SU-DHL-6 (cell line): Measurements from ENCODE around the gene EBF3.
"Not testable (repeated sequence)": the region's sequence is repeated elsewhere in the genome, so short reads cannot be mapped to it uniquely, and the experiment has no call there.

ENCODE experiments used
- H2AFZ ChIP-seq: fragments of 200-600 bp; sonication (generic); 2 replicates; pipeline ENCODE4 v1.6.1; 2014; ENCODE audit warnings: low read depth, mild to moderate bottlenecking, moderate library complexity, mixed read lengths, antibody characterized with exemption, low read length; ENCODE audit not compliant: severe bottlenecking
- H3F3A ChIP-seq: fragments of 200-600 bp; shearing (Covaris generic); 2 replicates; pipeline ENCODE4 v1.6.0; 2016; ENCODE audit warnings: antibody characterized with exemption, mild to moderate bottlenecking; ENCODE audit not compliant: insufficient read depth
- H3K27ac ChIP-seq: fragments of 200-600 bp; sonication (generic); 2 replicates; pipeline ENCODE4 v1.5.1; 2016; ENCODE audit warnings: low read depth, mild to moderate bottlenecking, low read length, moderate library complexity, mixed read lengths
- H3K27me3 ChIP-seq: fragments of 200-600 bp; sonication (generic), shearing (Covaris generic); 2 replicates; pipeline ENCODE4 v1.6.0; 2014; ENCODE audit warnings: mild to moderate bottlenecking, low read length
- H3K36me3 ChIP-seq: fragments of 200-600 bp; sonication (generic); 2 replicates; pipeline ENCODE4 v1.6.1; 2014; ENCODE audit warnings: mild to moderate bottlenecking, low read length, mixed read lengths
- H3K4me2 ChIP-seq: fragments of 300-600, 200-600 bp; shearing (Covaris generic), sonication (generic); 2 replicates; pipeline ENCODE4 v1.6.0; 2014; ENCODE audit warnings: low read length, low read depth, mild to moderate bottlenecking; ENCODE audit not compliant: poor library complexity, severe bottlenecking
- H3K4me3 ChIP-seq: fragments of 200-600 bp; sonication (generic); 2 replicates; pipeline ENCODE4 v1.5.1; 2014; ENCODE audit warnings: antibody characterized with exemption, low read length, mild to moderate bottlenecking, mixed read lengths; ENCODE audit not compliant: insufficient read depth, poor library complexity, severe bottlenecking
- H3K79me2 ChIP-seq: fragments of 200-600 bp; sonication (generic); 2 replicates; pipeline ENCODE4 v1.6.1; 2014; ENCODE audit warnings: mild to moderate bottlenecking, low read length, moderate library complexity; ENCODE audit not compliant: insufficient read depth
- H3K9ac ChIP-seq: fragments of 200-600 bp; sonication (generic); 2 replicates; pipeline ENCODE4 v1.7.0; 2014; ENCODE audit warnings: mild to moderate bottlenecking, low read length
- H3K9me2 ChIP-seq: fragments of 200-600 bp; sonication (generic); replicated peaks from 2 replicates; pipeline ENCODE4 v1.6.1; 2014; ENCODE audit warnings: low read length; ENCODE audit not compliant: insufficient read depth
- H3K9me3 ChIP-seq: fragments of 200-600 bp; sonication (generic); 2 replicates; pipeline ENCODE4 v1.6.1; 2014; ENCODE audit warnings: low read length, mixed read lengths; ENCODE audit not compliant: insufficient read depth
- H4K20me1 ChIP-seq: fragments of 200-600 bp; sonication (generic); 2 replicates; pipeline ENCODE4 v1.6.1; 2014; ENCODE audit warnings: low read depth, mild to moderate bottlenecking, antibody characterized with exemption, low read length, moderate library complexity, mixed read lengths
- EZH2phosphoT487 ChIP-seq: fragments of 200-600 bp; sonication (generic), shearing (Covaris generic); conservative IDR thresholded peaks from 2 replicates; pipeline ENCODE4 v1.6.1; 2018; ENCODE audit warnings: mild to moderate bottlenecking, antibody characterized with exemption, low read length, moderate library complexity, mixed read lengths
- TF ChIP-seq, protein P1 (sequence below): fragments of 200-600 bp; sonication (generic); IDR thresholded peaks from one replicate; pipeline ENCODE4 v1.5.1; 2017; ENCODE audit warnings: antibody characterized with exemption, mild to moderate bottlenecking, low read length, moderate library complexity; ENCODE audit not compliant: insufficient read depth, poor library complexity, severe bottlenecking

EBF3 gene

DNA sequence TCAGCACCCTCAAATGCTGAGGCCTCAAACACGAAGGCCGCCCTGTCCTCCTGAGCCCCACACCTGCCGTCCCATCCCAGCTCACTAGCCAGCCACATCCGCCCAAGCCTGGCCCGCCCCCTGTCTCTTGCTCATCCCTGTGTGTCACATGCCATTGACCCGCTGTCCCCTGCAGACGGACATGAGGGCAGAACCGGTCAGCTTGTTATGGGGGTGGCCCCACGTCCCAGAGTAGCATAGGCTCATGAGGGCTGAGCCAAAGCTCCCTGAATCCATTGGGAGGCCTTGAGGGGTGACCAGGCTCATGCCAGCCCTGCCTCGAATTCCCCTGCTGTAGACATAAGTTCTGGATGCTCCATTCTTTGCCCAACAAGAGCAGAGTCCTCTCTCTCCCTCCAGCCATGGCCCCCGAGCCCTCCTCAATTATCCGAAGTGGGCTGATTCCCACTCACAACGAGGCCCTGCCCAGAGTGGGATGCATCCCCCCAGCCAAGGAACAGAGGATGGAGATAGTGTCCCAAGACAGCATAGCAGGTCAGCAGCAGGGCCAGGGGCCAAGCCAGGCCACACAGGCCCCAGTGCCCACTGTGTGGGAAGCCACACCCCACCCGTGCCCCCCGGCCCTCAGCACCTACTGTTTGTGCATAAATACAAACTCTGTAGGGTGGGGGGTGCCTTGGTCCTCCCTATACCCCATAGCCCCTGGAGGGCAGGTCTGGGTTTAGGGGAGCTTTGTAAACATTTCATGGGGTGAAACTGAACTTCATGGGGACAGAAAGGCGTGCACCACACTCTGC, 42.1 kb downstream of the EBF3 start:
- H3K4me3 ChIP-seq: no peak overlapping the region
- no peaks in the 10 kb centered on the region for H3K36me3 ChIP-seq
- H3K9me3 ChIP-seq: no peaks in the 10 kb centered on the region
- no peaks in the 10 kb centered on the region for H3K9me2 ChIP-seq
- H4K20me1 ChIP-seq: no peaks in the 10 kb centered on the region
- no peak for TF ChIP-seq EZH2phosphoT487
- TF ChIP-seq, protein P1, sequence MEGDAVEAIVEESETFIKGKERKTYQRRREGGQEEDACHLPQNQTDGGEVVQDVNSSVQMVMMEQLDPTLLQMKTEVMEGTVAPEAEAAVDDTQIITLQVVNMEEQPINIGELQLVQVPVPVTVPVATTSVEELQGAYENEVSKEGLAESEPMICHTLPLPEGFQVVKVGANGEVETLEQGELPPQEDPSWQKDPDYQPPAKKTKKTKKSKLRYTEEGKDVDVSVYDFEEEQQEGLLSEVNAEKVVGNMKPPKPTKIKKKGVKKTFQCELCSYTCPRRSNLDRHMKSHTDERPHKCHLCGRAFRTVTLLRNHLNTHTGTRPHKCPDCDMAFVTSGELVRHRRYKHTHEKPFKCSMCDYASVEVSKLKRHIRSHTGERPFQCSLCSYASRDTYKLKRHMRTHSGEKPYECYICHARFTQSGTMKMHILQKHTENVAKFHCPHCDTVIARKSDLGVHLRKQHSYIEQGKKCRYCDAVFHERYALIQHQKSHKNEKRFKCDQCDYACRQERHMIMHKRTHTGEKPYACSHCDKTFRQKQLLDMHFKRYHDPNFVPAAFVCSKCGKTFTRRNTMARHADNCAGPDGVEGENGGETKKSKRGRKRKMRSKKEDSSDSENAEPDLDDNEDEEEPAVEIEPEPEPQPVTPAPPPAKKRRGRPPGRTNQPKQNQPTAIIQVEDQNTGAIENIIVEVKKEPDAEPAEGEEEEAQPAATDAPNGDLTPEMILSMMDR: no peak
- H3K79me2 ChIP-seq: no peaks in the 10 kb centered on the region
- no peak overlapping the region for H3K4me2 ChIP-seq
- no peaks in the 10 kb centered on the region for H3F3A ChIP-seq
- H2AFZ ChIP-seq: no peak overlapping the region
- no peaks in the 10 kb centered on the region for H3K27me3 ChIP-seq
- no peak overlapping the region for H3K9ac ChIP-seq
- no peak overlapping the region for H3K27ac ChIP-seq

DNA sequence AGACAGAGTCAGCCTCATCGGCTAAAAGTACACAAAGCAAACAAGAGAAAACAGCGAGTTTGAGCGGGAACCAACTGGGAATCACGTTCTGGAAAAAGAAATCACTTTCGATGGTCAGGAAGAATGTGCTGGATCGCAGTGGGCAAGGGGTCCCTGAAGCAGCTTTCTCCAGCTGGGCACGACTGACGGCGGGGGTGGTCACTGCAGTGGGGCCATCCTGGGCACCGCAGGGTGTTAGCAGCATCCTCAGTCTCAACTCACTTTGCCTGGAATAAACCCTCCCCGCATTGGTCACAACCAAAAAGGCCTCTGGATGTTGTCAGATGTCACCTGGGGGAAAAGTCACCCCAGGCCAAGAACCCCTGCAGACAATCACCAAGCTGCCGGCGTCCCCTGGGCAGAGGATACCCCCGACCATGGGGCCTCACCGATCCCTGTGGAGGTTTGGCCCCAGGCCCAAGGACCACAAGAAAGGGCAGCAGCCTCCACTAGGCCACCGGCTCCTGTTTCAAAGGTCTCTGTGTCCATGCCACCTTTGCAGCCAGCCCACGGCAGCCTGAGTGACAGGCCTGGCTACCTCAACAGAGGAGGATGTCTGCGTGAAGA, 42.9 kb downstream of the EBF3 start:
- Histone ChIP-seq H3F3A (no peaks in the 10 kb centered on the region), H3K27me3 (no peaks in the 10 kb centered on the region), H3K36me3 (no peaks in the 10 kb centered on the region), H3K9me3 (no peaks in the 10 kb centered on the region), H3K79me2 (no peaks in the 10 kb centered on the region), H3K4me3 (no peak overlapping the region), H3K27ac (no peak overlapping the region), H3K4me2 (no peak overlapping the region), H4K20me1 (no peaks in the 10 kb centered on the region), H2AFZ (no peak overlapping the region), H3K9ac (no peak overlapping the region), H3K9me2 (no peaks in the 10 kb centered on the region)
- TF ChIP-seq EZH2phosphoT487: no peak
- TF ChIP-seq, protein P1: no peak

DNA sequence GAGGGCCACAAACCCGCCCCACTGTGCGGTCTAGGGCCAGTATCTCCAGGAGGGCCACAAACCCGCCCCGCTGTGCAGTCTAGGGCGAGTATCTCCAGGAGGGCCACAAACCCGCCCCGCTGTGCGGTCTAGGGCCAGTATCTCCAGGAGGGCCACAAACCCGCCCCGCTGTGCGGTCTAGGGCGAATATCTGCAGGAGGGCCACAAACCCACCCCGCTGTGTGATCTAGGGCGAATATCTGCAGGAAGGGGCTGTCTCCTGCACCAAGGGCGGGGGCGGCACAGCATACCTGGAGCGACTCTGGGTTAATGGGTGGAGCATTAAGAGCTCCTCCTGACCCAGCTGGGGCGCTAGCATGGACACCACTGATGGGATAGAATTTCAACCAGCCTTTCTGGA, 43.9 kb downstream of the EBF3 start:
- not testable (repeated sequence) for H3K4me2 ChIP-seq, H3K79me2 ChIP-seq, H3K4me3 ChIP-seq, H3K36me3 ChIP-seq, H2AFZ ChIP-seq, H3K27ac ChIP-seq, H3F3A ChIP-seq, H3K9me2 ChIP-seq, H3K9ac ChIP-seq, H3K9me3 ChIP-seq, H3K27me3 ChIP-seq, H4K20me1 ChIP-seq

DNA sequence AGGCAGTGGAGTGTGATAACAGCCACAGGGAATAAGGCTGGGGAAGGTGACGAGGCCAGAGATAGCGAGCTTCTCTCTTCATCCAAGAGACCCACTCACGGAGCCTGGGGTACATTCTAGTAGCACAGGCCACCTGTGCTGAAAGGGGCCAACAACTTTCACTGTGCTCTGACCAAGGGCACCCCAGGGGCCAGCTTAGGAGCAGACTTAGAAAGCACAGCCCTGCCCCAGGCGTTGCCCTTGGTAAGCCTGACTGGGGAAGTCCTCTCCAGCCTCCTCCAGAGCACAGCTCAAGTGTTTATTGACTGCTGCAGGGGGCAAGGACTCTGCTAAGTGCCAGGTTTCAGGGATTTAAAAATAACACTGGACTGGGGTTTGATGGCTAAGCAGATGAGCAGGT, 44.7 kb downstream of the EBF3 start:
- Histone ChIP-seq H4K20me1 (no peaks in the 10 kb centered on the region), H3F3A (no peaks in the 10 kb centered on the region), H3K27ac (no peak overlapping the region), H3K9me3 (no peaks in the 10 kb centered on the region), H3K9me2 (no peaks in the 10 kb centered on the region), H3K4me2 (no peak overlapping the region), H3K4me3 (no peak overlapping the region), H2AFZ (no peak overlapping the region), H3K27me3 (no peaks in the 10 kb centered on the region), H3K36me3 (no peaks in the 10 kb centered on the region), H3K9ac (no peak overlapping the region), H3K79me2 (no peaks in the 10 kb centered on the region)
- no peak for TF ChIP-seq EZH2phosphoT487
- TF ChIP-seq, protein P1: no peak
